OCI-LY7 (cell line): Measurements from ENCODE around the gene ACKR2. TPM values are rescaled to one million over a fixed set of nuclear protein-coding genes. Genes with fewer than 3 reads are reported as not detected.
A peak's percentile ranks its signal among the peaks of the same experiment; 100 is the strongest.

Source experiments
- BruUV-seq: library from RNA; stranded (reverse); fragments of 400-500 nt; replicated peaks from 2 replicates; lab custom pipeline; 2021; lab: Mats Ljungman, UMichigan
- CTCF ChIA-PET: fragments of 300-600 bp; sonication (Branson Sonifier 250); formaldehyde crosslinking; loops from one replicate; lab custom pipeline; 2022; ENCODE audit warnings: antibody characterized with exemption; ENCODE audit not compliant: unreplicated experiment; lab: Charles Lee
- POLR2A ChIA-PET: fragments of 300-600 bp; sonication (Branson Sonifier 250); formaldehyde crosslinking; loops from one replicate; lab custom pipeline; 2022; ENCODE audit warnings: antibody characterized with exemption; lab: Charles Lee
- DNase-seq: peaks from one replicate; pipeline ENCODE4 v3.0.0-alpha.2; 2015; ENCODE audit warnings: low spot score
- H2AFZ ChIP-seq: fragments of 200-600 bp; sonication (generic), shearing (Covaris generic); 2 replicates; pipeline ENCODE4 v1.6.1; 2014; ENCODE audit warnings: mild to moderate bottlenecking, antibody characterized with exemption, low read length, moderate library complexity
- H3K27ac ChIP-seq: fragments of 200-600 bp; sonication (generic); 2 replicates; pipeline ENCODE4 v1.5.1; 2014; ENCODE audit warnings: mixed run types, low read depth, mild to moderate bottlenecking, moderate library complexity, low read length, inconsistent platforms; ENCODE audit not compliant: poor library complexity, severe bottlenecking
- H3K36me3 ChIP-seq: fragments of 200-600 bp; sonication (generic); 2 replicates; pipeline ENCODE4 v1.6.1; 2014; ENCODE audit warnings: mild to moderate bottlenecking, antibody characterized with exemption, low read length, moderate library complexity, mixed read lengths; ENCODE audit not compliant: insufficient read depth
- H3K4me1 ChIP-seq: fragments of 200-600 bp; sonication (generic); 2 replicates; pipeline ENCODE4 v1.5.1; 2014; ENCODE audit warnings: mild to moderate bottlenecking, low read length; ENCODE audit not compliant: insufficient read depth, poor library complexity, severe bottlenecking
- H3K4me2 ChIP-seq: fragments of 200-600 bp; sonication (generic); 2 replicates; pipeline ENCODE4 v1.6.1; 2014; ENCODE audit warnings: mild to moderate bottlenecking, low read length
- H3K4me3 ChIP-seq: fragments of 200-600 bp; sonication (generic); 2 replicates; pipeline ENCODE4 v1.5.1; 2014; ENCODE audit warnings: mild to moderate bottlenecking, low read depth, low read length; ENCODE audit not compliant: poor library complexity, severe bottlenecking
- H3K79me2 ChIP-seq: fragments of 200-600 bp; sonication (generic); 2 replicates; pipeline ENCODE4 v1.6.1; 2016; ENCODE audit warnings: low read depth, mild to moderate bottlenecking, low read length, moderate library complexity, mixed read lengths; ENCODE audit not compliant: insufficient read depth
- H3K9me2 ChIP-seq: fragments of 200-600 bp; sonication (generic); 2 replicates; pipeline ENCODE4 v1.6.1; 2016; ENCODE audit warnings: mild to moderate bottlenecking, low read length, mixed read lengths; ENCODE audit not compliant: insufficient read depth
- H3K9me3 ChIP-seq: fragments of 200-600 bp; sonication (generic); 2 replicates; pipeline ENCODE4 v1.6.1; 2014; ENCODE audit warnings: mild to moderate bottlenecking, mixed run types, low read length, mixed read lengths
- H4K20me1 ChIP-seq: fragments of 200-600 bp; sonication (generic); 2 replicates; pipeline ENCODE4 v1.6.1; 2014; ENCODE audit warnings: mild to moderate bottlenecking, antibody characterized with exemption, low read length, moderate library complexity, mixed read lengths; ENCODE audit not compliant: insufficient read depth
- CTCF ChIP-seq: fragments of 200-600 bp; sonication (generic); conservative IDR thresholded peaks from 2 replicates; pipeline ENCODE4 v1.5.1; 2014; ENCODE audit warnings: mild to moderate bottlenecking, antibody characterized with exemption, low read length, moderate library complexity, mixed read lengths
- EZH2phosphoT487 ChIP-seq: fragments of 200-600 bp; sonication (generic); IDR thresholded peaks from 2 replicates; pipeline ENCODE4 v1.6.1; 2018; ENCODE audit warnings: low read depth, borderline replicate concordance, mild to moderate bottlenecking, mixed run types, antibody characterized with exemption, low read length, moderate library complexity, mixed read lengths
- intact Hi-C: fragments of 100-400 bp; cut with micrococcal nuclease; formaldehyde crosslinking; loops from one replicate; pipeline ENCODE4 v1.10.0; 2022; ENCODE audit not compliant: unreplicated experiment
- total RNA-seq, 2 experiments: library from RNA; depleted of rRNA in 1 of 2; stranded (reverse); fragments of >200 nt in 1 of 2; shearing (Covaris generic) in 1 of 2; gene quantifications; 2 replicates each; pipeline ENCODE4 v1.2.3, GENCODE V29; 2014 to 2022

ACKR2 gene
- total RNA-seq, 2 experiments from 2014 or later, result 2.9 TPM; not detected in 1

- Histone ChIP-seq H4K20me1 (no peaks in the 10 kb centered on the region), H3K36me3 (peaks cover 81% of the 10 kb centered on the region), H3K4me1 (no peaks in the 10 kb centered on the region), H3K9me2 (no peaks in the 10 kb centered on the region), H3K4me2 (no peak overlapping the region), H3K79me2 (peaks cover 61% of the 10 kb centered on the region), H2AFZ (no peak overlapping the region), H3K4me3 (no peak overlapping the region), H3K27ac (no peak overlapping the region), H3K9me3 (no peaks in the 10 kb centered on the region)
- DNase-seq, result no peak
- TF ChIP-seq EZH2phosphoT487, result no peak
- no peak for TF ChIP-seq CTCF
- ChIA-PET CTCF (no interaction called here), POLR2A (interaction anchor here (0.5 to 0.6 kb wide), 2 partner anchors 10 to 506 kb away, joined by 3 to 6 read pairs; no protein-coding TSS in a partner anchor)
- intact Hi-C loops, result no loop called here
- TSS peak; percentile 15 for BruUV-seq
These were observed 18.5 kb upstream of the ACKR2 start for GRCh38 chr3:42790714-42791229.

DNA sequence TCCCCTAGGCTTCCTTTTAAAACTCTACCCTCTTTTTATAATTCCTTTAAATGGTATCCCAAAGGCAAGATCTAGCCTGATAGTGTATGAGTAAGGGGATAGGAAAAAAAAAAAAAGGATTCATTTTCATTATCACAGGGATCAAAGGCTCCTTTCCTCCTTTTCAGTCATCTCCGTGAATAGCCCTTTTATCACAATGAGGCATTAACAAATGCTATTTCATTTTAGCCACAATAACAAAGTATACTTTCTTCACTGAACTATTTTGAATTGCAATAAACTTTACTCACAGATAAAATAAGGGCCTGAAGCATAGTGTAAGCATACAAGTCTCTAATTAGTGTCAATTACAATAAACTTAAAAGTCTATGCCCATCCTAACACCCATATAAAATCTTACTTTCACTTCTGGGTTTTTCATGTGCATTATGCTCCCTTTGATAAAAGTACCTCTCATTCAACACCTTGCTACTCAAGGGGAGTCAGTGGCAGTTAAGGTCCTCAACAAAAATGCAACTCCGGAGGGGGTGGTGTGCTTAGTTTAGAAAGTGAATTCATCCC, 13.5 kb upstream of the ACKR2 start:
- Histone ChIP-seq H4K20me1 (no peaks in the 10 kb centered on the region), H3K4me1 (peaks cover 3% of the 10 kb centered on the region), H3K27ac (no peak overlapping the region), H3K9me3 (no peaks in the 10 kb centered on the region), H3K9me2 (no peaks in the 10 kb centered on the region), H3K4me2 (no peak overlapping the region), H3K79me2 (peaks cover 62% of the 10 kb centered on the region), H3K36me3 (peaks cover 65% of the 10 kb centered on the region), H3K4me3 (no peak overlapping the region), H2AFZ (no peak overlapping the region)
- no peak for DNase-seq
- TSS peak; percentile 9 for BruUV-seq
- TF ChIP-seq CTCF (no peak), EZH2phosphoT487 (no peak)
- intact Hi-C loops, result no loop called here
- POLR2A ChIA-PET, result interaction anchor here (0.6 to 1.2 kb wide), 5 partner anchors 8 to 452 kb away, joined by 3 to 5 read pairs (median 3); partner anchors contain the start of genes ACKR2 and CYP8B1
- CTCF ChIA-PET, result no interaction called here

DNA sequence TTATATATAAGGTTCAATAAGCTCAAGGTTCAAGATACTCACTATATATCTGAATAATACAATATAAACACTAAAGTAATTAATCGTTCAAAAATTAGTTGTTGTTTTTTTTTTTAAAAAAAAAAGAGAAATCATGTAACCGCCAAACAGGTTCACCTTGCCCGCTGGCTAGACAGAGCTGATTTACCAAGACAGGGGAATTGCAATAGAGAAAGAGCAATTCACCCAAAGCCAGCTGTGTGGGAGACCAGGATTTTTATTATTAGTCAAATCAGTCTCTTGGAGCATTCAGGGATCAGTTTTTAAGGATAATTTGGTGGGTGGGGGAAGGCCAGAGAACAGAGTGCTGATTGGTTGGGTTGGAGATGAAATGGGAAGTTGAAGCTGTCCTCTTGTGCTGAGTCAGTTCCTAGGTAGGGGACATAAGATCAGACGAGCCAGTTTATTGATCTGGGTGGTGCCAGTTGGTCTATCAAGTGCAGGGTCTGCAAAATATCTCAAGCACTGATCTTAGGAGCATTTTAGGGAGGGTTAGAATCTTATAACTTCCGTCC, 12.8 kb upstream of the ACKR2 start:
- Histone ChIP-seq H3K4me3 (no peak overlapping the region), H3K79me2 (peaks cover 63% of the 10 kb centered on the region), H2AFZ (no peak overlapping the region), H3K4me1 (peaks cover 4% of the 10 kb centered on the region), H3K4me2 (no peak overlapping the region), H3K27ac (no peak overlapping the region), H3K9me3 (no peaks in the 10 kb centered on the region), H3K9me2 (no peaks in the 10 kb centered on the region), H4K20me1 (no peaks in the 10 kb centered on the region), H3K36me3 (peaks cover 66% of the 10 kb centered on the region)
- no TSS peak for BruUV-seq
- intact Hi-C loops, result no loop called here
- CTCF ChIA-PET, result no interaction called here
- POLR2A ChIA-PET, result interaction anchor here (0.7 to 1.2 kb wide), 5 partner anchors 9 to 451 kb away, joined by 3 to 5 read pairs (median 3); partner anchors contain the start of gene HHATL
- DNase-seq, result no peak
- TF ChIP-seq EZH2phosphoT487 (no peak), CTCF (no peak)
